ENCODE measurements around the gene TAS2R38. TPM values are rescaled to one million over a fixed set of nuclear protein-coding genes. Genes with fewer than 3 reads are reported as not detected.

Gene TAS2R38
- total RNA-seq = not detected in 2 replicates

DNA sequence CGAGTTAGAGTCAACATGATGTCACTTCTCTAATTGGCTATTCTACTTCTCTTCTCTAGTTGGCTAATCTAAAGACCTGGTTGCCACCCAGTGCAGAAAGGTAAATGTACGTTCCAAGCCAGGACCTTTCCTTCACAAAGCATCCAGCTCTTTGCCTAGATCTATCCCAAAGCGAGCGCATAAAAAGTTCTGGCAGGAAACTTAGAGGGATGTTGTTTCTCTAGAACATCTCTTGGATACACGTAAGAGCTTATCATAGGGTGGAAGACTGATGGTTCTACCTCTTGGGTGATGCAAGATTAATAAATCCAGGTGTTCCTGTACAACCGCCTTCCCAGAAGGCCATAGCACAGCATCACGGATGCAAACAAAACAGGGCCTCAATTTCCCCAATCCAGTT, at the start of gene TAS2R38:
Gene TAS2R38 (minus strand): TSS at position 101 of the 400 bp plus-strand sequence. CDS start 84 bp downstream, at position 17.

DNA sequence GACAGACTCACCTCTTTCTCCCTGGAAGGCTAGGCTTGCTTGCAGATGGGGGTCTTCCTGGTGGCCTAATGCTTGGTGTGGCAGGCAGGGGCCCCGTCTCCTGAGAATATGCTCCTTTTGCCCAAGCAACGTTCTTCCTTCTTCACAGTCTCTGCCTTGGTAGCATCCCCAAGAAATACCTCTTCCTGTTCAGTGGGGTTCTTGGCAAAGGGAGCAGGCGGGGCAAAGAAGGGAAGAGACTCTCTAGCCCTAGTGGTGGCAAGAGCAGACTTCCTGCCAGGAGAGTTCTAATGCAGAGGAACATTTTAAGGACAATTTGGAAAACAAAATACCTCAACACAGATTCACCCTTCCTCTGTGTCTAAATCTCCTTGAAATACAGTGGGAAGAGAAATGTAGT, 26.8 kb downstream of the TAS2R38 start, which contains the start of gene CLEC5A:
Gene CLEC5A (minus strand): TSS at position 179 of the 400 bp plus-strand sequence. CDS start 682 bp downstream, outside the sequence.

Other genes with a start within 250 kb of the TAS2R38 start
- 86.5 and 212 TPM in 2 replicates for gene SSBP1, start 235.4 kb downstream of the TAS2R38 start, total RNA-seq
- 1.3 and 1.8 TPM in 2 replicates for gene TAS2R3, start 209.7 kb downstream of the TAS2R38 start, total RNA-seq
- 0.58 and 1.7 TPM in 2 replicates for gene TAS2R4, start 197.1 kb downstream of the TAS2R38 start, total RNA-seq
- gene TAS2R5, start 183.6 kb downstream of the TAS2R38 start, total RNA-seq = 0.73 and 1.7 TPM in 2 replicates
- gene PRSS37, start 132.3 kb downstream of the TAS2R38 start, total RNA-seq = not detected in 2 replicates
- gene OR9A4, start 57.4 kb downstream of the TAS2R38 start, total RNA-seq = not detected in 2 replicates
- gene CLEC5A, start 26.8 kb downstream of the TAS2R38 start, total RNA-seq = not detected in 2 replicates
- gene MGAM, start 22.1 kb upstream of the TAS2R38 start, total RNA-seq = not detected in 2 replicates
- gene MGAM2, start 137.9 kb upstream of the TAS2R38 start, total RNA-seq = not detected in 2 replicates

All from smooth muscle cell of trachea (primary cell).